AG08396 (cell line): ENCODE measurements around the gene ACOT8.
A peak's percentile ranks its signal among the peaks of the same experiment; 100 is the strongest.
"Not testable (repeated sequence)": the region's sequence is repeated elsewhere in the genome, so short reads cannot be mapped to it uniquely, and the experiment has no call there.

Experiments
- DNase-seq: peaks from one replicate; pipeline ENCODE4 v3.0.0; 2012; ENCODE audit warnings: low spot score, mixed read lengths

ACOT8 gene

DNA sequence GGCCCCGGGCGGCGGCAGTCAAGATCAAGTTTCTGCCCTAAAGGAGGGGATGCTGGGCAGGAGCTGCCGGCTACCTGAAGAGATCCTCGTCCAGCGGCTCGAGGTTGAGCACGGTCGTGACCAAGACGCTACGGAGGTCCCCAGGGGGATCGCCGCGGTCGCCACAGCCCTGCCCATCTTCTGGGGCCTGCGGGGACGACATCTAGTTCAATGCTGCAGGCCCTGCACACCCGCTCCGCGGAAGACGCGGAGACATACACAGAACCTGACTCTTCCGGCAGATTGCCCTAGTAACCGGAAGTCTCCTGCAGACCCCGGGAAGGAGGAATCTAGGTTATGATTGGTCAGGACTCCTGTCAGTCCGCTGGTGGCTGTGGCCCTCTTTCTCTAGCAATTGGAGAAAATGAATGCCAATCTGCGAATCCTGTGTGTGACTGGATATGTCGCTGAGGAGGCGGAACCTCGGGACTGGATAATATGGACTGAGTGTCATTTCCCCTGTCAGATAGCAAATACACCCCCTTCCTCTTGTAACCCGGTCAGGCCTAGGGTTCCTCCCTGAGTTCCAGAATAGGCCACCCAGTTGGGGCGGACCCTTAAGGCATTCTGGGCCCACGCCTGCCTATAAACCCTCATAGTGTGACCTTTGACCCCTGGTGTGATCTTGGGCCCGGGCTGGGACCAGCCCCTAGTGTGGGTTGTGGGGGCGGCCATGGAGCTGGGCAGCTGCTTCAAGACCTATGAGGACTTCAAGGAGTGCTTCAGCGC lies at the start of gene ACOT8, which contains the start of gene ZSWIM3:
Gene ACOT8, minus strand, starts transcription at position 279 of the 768 bp plus-strand sequence. Its CDS starts 77 bp downstream, at position 202.
Gene ZSWIM3, plus strand, starts transcription at position 501 of the 768 bp plus-strand sequence. Its CDS starts 212 bp downstream, at position 713.
- peak; percentile 99 for DNase-seq

DNA sequence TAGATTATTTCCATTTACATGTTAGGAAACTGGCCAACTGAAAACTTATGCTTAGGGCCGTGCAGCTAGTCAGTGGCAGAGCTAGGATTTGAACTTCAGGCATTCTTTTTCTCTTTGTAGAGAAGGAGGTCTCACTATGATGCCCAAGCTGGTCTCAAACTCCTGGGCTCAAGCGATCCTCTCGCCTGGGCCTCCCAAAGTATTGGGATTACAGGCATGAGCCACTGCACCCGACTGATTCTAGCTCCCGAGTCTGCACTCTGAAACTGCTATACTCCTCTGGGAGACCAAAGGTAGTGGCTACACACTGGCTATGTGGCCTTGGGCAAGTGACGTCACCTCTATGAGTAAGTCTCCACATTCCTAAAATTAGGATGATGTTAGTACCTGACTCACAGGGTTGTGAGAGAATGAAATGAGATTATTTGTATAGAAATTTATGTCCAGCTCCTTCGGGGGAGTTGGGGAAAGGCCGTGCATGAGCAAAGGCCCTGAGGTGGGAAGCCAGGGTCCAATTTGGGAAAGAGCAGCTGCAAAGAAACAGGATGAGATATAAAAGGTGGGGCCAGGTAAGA lies 48.4 kb upstream of the ACOT8 start:
- peak; percentile 65 for DNase-seq

DNA sequence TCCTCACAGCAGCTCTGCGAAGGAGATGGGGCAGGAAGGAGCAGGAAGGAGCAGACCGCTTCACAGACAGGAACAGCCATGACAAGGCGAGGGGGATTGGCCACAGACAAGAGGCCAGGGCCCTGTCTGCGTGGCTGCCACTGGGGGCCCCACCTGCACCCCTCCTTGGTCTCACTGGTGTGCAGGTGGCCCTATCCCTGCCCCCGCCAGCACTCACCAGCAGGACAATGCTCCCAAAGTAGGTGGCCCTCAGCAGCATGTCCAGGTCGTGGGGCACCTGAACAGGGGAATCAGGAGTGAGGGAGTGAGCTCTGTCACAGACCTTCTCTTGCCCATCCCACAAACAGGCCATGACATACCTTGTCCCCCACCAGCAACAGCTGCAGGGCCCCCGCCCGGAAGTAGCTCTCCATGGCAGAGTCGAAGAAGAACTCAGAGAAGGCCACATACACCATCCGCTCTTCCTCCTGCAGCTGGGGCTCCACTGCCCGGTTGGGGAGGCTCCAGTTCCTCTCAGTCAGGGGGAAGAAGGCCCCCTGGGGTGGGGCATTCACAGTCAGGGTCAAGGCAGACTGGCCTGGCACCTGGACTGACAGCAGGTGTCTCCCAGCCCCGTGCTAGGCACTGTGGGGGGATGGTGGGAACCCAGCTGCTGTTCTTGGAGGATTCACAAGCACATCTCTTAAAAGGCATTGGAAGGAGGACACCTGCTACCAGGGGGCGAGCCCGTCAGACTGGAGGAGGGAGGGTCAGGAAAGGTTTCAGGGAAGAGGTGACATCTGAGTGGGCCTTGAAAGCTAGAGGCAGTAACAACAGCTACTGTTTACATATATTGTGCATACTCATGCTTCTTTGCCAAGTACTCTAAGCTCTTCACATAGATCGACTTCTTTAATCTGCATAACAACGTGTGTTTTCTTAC lies 47.7 kb upstream of the ACOT8 start:
- no peak for DNase-seq

DNA sequence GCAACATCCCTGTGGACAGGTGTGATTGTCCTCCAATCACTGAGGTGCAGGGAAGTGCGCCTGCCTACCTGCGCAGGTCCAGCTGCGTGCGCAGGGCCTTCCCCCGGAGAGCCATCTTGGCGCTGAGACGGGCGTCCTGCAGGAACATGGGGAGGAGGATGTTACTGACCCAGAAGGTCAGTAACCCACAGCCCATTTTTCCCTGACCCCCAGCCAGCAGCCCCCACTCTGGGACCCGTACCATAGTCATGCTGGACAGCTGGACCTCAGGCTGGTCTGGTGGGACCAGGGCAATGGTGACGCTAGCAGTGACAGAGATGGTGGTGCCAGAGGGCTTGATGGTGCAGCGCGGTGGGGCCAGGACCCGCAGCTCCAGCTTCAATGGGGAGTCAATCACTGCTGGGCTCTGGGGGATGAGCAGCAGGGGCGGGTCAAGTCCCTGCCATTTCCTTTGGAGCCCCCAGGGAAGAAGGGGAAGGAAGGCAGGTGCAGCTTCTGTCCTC lies 45.1 kb upstream of the ACOT8 start:
- DNase-seq: no peak

DNA sequence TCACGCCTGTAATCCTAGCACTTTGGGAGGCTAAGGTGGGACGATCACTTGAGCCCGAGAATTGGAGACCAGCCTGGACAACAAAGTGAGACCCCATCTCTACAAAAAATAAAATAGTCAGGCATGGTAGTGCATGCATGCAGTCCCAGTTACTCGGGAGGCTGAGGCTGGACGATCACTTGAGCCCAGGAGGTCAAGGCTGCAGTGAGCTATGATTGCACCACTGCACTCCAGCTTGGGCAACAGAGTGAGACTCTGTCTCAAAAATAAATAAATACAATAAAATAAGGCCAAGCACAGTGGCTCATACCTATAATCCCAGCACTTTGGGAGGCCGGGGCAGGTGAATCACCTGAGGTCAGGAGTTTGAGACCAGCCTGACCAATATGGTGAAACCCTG lies 44.1 kb upstream of the ACOT8 start:
- not testable (repeated sequence) for DNase-seq

DNA sequence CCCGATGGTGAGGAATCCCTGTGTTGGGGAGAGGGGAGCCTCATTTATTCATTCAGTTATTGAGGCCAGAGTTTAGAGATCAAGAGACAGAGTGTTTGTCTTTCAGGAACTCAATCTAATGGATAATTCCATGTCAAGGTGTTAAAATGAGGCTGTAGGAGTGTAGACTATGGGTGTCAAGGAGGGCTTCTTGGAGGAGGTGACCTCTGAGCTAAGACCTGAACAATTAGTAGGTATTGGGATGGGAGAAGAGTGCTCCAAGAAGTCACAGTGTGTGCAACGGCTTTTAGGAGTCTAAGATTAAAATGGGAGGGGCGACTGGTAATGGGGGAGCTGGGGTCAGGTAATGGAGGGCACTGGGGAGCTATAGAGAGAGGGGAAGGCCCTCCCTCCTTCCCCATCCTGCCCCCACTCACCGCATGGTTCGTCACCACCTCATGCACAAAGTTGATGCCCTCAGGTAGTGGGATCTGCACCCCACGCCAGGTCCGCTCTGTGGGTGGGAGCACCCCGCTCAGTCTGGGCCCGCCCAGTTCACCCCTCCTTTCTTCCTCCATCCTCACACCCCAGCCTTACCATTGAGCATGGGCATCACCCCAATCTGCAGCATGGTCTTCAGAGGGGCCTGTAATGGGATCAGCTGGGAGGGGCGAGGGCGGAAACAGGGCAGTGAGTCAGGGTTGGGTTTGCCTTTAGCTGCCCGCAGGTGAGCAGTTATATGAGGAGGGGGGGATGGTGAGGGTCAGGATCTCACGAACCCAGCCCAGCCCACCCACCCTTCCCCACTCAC lies 42.0 kb upstream of the ACOT8 start:
- no peak for DNase-seq

DNA sequence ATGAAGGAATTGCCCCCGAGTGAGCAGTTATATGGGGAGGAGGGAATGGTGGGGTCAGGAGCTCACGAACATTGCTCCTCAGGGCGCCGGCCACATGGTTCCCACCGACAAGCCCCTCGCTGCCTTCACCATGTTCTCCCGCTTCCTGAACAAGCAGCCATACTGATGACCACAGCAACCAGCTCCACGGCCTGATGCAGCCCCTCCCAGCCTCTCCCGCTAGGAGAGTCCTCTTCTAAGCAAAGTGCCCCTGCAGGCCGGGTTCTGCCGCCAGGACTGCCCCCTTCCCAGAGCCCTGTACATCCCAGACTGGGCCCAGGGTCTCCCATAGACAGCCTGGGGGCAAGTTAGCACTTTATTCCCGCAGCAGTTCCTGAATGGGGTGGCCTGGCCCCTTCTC lies 41.1 kb upstream of the ACOT8 start:
- DNase-seq: no peak

DNA sequence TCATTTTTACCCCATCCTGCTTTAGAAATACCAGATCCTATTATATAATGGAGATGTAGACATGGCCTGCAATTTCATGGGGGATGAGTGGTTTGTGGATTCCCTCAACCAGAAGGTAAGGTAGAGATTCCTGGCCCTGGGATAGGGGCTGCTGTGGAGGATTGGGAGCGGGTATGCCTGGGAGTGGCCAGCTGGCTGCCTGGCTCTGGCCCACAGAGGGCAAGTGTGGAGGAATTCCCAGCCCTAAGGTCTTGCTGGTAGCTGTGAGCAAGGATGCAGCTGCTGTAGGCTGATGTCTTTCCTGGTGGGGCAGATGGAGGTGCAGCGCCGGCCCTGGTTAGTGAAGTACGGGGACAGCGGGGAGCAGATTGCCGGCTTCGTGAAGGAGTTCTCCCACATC lies 40.5 kb upstream of the ACOT8 start:
- DNase-seq: no peak

DNA sequence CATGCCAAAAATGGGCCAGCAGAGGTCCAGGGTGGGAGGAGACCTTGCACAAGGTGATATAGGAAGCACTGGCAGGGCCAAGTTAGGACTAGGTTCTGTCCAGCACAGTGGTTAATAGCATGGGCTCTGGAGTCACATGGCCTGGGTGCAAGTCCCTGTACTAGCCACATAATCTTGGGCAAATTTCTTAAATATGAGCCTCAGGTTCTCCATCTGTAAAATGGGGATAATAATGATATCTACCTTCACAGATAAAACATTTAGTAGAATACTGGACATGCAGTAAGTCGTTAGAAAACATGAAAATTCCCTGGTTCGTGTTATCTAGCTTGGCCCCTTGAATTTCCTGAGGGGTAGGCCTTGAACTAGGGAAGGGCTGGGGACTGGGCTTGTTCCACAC lies 40.1 kb upstream of the ACOT8 start:
- DNase-seq: no peak

DNA sequence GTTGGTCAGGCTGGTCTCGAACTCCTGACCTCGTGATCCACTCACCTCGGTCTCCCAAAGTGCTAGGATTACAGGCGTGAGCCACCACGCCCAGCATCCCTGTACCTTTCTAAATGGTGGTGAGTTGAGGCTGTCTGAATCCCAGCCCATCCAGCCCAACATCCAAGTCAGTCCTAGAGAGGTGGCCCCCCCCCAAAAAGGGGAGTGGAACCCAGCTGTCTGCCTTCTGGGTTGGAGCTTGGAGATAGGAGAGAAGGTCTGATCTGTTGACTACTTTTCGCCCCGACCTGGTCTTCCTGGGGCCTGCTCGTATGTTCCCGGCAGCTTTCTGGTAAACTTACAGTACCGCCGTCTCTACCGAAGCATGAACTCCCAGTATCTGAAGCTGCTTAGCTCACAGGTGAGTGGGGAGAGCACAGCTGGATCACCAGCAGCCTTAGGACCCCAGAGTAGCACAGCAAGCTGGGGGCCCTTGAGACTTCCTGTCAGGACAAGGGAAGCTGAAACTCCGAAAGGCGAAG lies 39.5 kb upstream of the ACOT8 start:
- DNase-seq: no peak

DNA sequence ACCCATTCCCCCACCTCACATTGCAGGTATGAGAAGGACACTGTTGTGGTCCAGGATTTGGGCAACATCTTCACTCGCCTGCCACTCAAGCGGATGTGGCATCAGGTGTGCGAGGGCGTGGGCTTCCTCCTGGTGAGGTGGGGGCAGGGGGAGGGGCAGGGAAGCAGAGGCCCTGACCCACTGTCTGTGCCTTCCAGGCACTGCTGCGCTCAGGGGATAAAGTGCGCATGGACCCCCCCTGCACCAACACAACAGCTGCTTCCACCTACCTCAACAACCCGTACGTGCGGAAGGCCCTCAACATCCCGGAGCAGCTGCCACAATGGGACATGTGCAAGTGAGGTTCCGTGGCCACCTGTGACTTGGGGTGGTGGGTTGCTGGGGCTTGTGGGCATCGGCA lies 37.6 kb upstream of the ACOT8 start:
- no peak for DNase-seq

DNA sequence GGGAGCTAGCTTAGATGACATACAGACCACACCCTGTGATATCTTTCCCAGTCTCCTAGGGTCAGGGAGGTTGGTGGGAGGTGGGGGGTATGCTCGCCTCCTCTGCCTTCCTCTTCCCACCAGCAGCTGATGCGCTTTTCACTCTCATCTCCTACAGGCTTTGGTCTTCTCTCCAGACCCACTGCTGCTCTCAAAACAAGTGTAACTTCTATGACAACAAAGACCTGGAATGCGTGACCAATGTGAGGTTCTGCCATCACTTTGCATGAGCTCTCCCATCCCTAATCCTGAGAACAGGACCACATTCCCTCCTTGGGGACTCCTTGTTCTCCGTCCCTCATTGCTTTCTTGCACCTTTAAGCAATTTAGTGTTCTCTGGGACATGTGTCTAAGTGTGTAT lies 36.6 kb upstream of the ACOT8 start:
- DNase-seq: no peak

DNA sequence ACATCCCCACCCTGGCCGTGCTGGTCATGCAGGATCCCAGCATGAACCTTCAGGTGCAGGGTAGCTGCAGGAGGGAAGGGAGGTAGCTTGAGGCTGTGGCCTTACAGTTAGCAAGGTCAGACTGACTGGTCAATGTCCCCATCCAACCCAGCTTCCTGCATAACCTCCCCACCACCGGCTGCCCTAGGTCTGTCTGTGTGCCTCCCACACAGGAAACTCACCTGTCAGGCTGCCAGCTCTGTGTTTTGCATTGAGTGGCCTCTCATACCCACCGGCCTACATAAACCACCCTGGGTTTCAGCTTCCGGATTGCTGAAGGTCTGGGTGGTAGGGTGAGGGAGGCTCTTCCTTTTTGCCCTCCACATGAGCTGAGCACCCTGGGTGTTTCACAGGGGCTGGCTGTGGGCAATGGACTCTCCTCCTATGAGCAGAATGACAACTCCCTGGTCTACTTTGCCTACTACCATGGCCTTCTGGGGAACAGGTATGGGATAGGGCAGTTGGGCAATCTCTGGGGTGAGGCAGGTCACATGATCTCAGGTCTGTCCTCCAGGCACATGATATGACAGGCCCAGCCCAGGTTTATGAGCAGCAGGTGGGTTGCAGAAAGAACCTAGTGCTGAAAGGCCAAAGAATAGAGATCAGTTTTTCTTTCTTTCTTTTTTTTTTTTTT lies 35.8 kb upstream of the ACOT8 start:
- DNase-seq: no peak

DNA sequence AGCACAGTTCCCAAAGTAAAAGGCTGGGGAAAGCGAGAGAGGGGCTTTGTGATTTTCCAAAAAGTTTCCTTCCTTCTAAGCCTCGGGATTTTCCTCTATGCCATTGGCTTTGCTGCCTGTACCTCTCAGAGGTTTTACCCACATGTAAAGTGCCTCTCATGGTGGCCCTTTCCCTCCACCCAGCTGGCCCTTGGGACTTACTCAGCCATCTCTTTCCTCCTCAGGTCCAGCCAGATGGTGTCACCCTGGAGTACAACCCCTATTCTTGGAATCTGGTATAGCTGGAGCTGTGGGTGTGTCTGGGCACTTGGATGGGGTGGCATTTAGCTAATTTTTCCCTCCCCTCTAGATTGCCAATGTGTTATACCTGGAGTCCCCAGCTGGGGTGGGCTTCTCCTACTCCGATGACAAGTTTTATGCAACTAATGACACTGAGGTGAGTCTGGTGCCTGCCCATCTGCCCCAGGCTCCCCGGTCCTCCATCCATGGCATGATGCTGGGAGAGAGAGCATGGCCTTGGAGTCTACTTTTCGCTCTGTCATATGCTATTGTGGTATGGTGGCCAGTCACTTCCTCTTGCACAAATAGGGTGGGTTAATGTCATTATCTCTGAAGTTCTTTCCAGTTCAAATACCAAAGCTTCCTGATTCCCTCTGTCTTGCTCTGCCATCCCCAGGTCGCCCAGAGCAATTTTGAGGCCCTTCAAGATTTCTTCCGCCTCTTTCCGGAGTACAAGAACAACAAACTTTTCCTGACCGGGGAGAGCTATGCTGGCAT lies 35.0 kb upstream of the ACOT8 start:
- peak; percentile 75 for DNase-seq

DNA sequence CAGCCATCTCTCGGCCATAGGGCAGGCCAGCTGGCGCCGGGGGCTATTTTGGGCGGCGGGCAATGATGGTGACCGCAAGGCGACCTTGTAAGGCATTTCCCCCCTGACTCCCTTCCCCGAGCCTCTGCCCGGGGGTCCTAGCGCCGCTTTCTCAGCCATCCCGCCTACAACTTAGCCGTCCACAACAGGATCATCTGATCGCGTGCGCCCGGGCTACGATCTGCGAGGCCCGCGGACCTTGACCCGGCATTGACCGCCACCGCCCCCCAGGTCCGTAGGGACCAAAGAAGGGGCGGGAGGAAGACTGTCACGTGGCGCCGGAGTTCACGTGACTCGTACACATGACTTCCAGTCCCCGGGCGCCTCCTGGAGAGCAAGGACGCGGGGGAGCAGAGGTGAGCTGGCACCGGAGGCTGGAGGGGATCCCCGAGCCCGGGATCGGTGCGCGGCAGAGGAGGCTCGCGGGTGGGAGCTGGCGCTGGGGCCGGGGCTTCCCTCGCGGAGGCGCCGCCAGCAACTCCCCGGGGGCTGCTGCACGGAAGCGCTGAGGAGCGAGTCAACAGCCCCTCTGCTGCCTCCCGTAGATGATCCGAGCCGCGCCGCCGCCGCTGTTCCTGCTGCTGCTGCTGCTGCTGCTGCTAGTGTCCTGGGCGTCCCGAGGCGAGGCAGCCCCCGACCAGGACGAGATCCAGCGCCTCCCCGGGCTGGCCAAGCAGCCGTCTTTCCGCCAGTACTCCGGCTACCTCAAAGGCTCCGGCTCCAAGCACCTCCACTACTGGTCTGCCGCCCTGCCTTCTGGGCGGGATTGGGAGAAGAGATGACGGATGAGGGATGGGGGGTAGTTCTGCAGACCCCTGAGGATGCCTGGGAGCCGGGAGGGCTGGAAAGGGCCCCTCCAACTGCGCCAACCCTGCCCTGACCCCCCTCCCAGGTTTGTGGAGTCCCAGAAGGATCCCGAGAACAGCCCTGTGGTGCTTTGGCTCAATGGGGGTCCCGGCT lies 34.1 kb upstream of the ACOT8 start, which contains the start of the genes CTSA and NEURL2:
Gene CTSA, plus strand, starts transcription at position 351 of the 999 bp plus-strand sequence. Its CDS starts 234 bp downstream, at position 585.
Gene NEURL2, minus strand, starts transcription at position 224 of the 999 bp plus-strand sequence. Its CDS starts 217 bp downstream, at position 7.
- DNase-seq: peak; percentile 98

DNA sequence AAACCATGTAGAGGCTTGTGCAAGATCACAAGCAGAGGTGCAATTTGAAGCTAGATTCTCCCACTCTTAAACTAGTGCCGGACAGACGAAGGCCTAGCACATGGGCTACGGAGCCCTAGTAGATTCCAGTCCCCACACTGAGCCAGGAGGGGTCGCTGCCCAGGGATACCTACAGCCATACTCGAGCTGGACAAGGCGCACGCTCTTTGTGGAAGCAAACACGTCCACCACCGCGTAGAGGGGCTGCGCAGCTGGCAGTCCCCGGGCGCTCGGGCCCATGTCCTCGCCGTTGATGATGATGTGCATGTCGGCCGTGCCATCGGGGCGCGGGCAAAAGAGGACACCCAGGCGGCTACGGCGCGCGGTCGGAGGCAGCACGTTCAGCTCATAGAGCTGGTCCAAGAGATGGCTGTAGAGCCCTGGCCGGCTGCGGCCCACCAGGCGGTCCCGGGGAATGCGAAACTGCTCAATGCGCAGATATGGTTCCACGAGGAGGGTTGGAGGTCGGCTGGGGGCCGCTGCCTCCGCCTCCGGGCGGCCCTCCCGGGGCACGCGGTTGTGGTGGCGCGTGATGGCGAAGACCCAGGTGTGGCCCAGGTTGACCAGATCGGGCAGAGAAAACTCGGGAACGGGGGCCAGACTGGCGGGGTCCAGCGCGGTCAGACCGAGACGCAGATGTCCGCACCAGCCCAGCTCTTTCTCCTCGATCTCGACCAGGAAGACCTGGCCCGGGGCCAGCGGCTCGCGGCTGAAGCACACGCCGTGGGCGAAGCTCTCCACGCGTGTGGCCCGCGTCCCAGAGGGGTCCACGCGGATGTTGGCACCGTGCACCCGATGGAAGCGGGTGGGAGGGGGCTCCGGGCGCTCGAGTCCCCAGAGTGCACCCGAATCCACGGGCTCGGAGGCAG lies 33.1 kb upstream of the ACOT8 start:
- peak; percentile 83 for DNase-seq

DNA sequence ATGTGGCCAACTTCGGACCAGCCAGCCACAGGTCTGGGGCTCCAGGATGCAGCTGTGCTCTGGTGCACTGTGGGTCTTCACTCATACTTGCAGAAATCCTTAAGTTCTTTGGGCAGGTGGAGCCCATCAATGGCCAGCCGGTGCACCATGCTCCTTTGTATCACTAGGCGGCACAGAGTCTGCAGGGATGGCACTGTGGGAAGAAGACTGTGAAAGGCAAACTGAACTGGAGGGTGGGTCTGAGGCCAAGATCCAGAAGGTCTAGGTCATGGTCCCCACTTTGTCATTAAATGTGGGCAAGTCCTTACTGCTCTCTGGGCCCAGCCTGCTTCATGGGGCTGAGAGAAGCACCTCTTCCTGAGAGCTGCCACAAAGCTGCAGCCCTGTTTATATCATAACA lies 31.5 kb upstream of the ACOT8 start:
- no peak for DNase-seq
